Lower leg skin (tissue), 4 donors: ENCODE measurements around the gene PCSK5. TPM values are rescaled to one million over a fixed set of nuclear protein-coding genes. Genes with fewer than 3 reads are reported as not detected.

ENCODE experiments used
- DNase-seq, 2 donors: peaks; one replicate each; pipeline ENCODE4 v3.0.0-alpha.2; 2019; ENCODE audit warnings: low spot score in 2 of 2
- H3K4me3 ChIP-seq: fragments of 200-600 bp; sonication (generic); 2 replicates; pipeline ENCODE4 v1.5.1; 2017; ENCODE audit warnings: mild to moderate bottlenecking, low read depth; ENCODE audit not compliant: poor library complexity, severe bottlenecking
- POLR2A ChIP-seq, 2 donors: fragments of 450-650 bp; IDR thresholded peaks; one replicate each; pipeline ENCODE4 v1.6.1; 2016 to 2017; ENCODE audit warnings: antibody characterized with exemption in 2 of 2, mild to moderate bottlenecking in 1 of 2, moderate library complexity in 1 of 2
- WGBS, 2 donors: methylation state at CpG; one replicate each; pipeline ENCODE4 v1.1.5; 2018; 5-methylcytosine and 5-hydroxymethylcytosine counted together
- intact Hi-C: fragments of 100-400 bp; cut with DNase I; formaldehyde crosslinking; loops from one replicate; pipeline ENCODE4 v1.15.0; 2023; ENCODE audit warnings: low total_unique reads
- total RNA-seq, 4 donors: library from RNA; depleted of rRNA; stranded (reverse); fragments of >200 nt; gene quantifications; one replicate each; pipeline ENCODE4 v1.1.0, GENCODE V29; 2016
- TF ChIP-seq, protein P1 (sequence below), 3 donors: fragments of 450-650 bp; IDR thresholded peaks; one replicate each; pipeline ENCODE4 v1.5.1; 2016; ENCODE audit warnings: antibody characterized with exemption in 3 of 3, mild to moderate bottlenecking in 3 of 3, moderate library complexity in 2 of 3

Gene PCSK5
- total RNA-seq, 4 donors from 2014 or later, result 6.4 to 10.8 (median 9.7) TPM

- TF ChIP-seq POLR2A (IDR thresholded peaks at IDR 0.05), result no peak
- TF ChIP-seq, protein P1, sequence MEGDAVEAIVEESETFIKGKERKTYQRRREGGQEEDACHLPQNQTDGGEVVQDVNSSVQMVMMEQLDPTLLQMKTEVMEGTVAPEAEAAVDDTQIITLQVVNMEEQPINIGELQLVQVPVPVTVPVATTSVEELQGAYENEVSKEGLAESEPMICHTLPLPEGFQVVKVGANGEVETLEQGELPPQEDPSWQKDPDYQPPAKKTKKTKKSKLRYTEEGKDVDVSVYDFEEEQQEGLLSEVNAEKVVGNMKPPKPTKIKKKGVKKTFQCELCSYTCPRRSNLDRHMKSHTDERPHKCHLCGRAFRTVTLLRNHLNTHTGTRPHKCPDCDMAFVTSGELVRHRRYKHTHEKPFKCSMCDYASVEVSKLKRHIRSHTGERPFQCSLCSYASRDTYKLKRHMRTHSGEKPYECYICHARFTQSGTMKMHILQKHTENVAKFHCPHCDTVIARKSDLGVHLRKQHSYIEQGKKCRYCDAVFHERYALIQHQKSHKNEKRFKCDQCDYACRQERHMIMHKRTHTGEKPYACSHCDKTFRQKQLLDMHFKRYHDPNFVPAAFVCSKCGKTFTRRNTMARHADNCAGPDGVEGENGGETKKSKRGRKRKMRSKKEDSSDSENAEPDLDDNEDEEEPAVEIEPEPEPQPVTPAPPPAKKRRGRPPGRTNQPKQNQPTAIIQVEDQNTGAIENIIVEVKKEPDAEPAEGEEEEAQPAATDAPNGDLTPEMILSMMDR (IDR thresholded peaks at IDR 0.05), result no peak
- 95 to 96% methylated on average over 13 of the region's 13 CpGs for WGBS, 2 donors
- no peak for DNase-seq
- H3K4me3 ChIP-seq, result no peak overlapping the region
- intact Hi-C loops, result no loop called here
These were observed 506.1 kb downstream of the PCSK5 start for GRCh38 chr9:76396597-76396996.

DNA sequence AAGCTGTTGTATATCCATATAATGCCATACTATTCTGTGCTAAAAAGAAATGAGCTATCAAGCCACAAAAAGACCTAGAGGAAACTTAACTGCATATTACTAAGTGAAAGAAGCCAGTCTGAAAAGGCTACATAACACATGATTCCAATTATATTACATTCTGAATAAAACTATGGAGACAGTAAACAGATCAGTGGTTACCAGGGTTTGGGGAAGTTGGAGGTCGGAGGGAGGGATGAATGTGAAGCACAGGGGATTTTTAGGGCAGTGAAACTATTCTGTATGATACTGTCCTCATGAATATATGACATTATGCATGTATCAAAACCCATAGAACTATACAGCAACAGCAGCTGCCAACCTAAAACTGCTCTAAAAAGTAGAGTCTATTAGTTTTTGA is 509.4 kb downstream of the PCSK5 start:
- H3K4me3 ChIP-seq, result no peak overlapping the region
- intact Hi-C loops, result no loop called here
- WGBS, 2 donors, result 37 to 47% methylated on average over 1 of the region's 1 CpG
- no peak for DNase-seq
- TF ChIP-seq POLR2A (IDR thresholded peaks at IDR 0.05), result no peak
- TF ChIP-seq, protein P1 (IDR thresholded peaks at IDR 0.05), result no peak

GRCh38 chr9:76400534-76401096 is 510.1 kb downstream of the PCSK5 start:
- intact Hi-C loops, result no loop called here
- no peak overlapping the region for H3K4me3 ChIP-seq
- WGBS, 2 donors, result 10 to 29% methylated on average over 1 of the region's 1 CpG
- DNase-seq, result no peak
- TF ChIP-seq, protein P1 (IDR thresholded peaks at IDR 0.05), result no peak
- no peak for TF ChIP-seq POLR2A (IDR thresholded peaks at IDR 0.05)

DNA sequence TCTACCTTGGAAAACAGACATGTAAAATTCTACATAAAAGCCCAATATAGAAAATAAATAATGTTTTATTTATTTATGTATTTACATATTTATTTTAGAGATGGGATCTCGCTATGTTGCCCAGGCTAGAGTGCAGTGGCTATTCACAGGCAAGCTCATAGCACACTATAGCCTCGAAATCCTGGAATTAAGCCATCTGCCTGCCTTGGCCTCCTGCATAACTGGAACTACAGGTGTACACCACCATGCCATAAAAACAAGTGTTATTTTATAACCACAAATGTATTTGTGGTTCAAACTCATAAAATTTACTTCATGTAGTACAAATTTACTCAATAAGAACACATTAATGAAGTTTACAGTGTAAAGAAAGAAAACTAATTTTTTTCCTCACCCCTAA is 510.7 kb downstream of the PCSK5 start:
- H3K4me3 ChIP-seq, result no peak overlapping the region
- TF ChIP-seq POLR2A (IDR thresholded peaks at IDR 0.05), result no peak
- TF ChIP-seq, protein P1 (IDR thresholded peaks at IDR 0.05), result no peak
- 82 to 88% methylated on average over 2 of the region's 2 CpGs for WGBS, 2 donors
- no peak for DNase-seq
- intact Hi-C loops, result no loop called here

- intact Hi-C loops, result no loop called here
- no peak overlapping the region for H3K4me3 ChIP-seq
- 79 to 81% methylated on average over 3 of the region's 3 CpGs for WGBS, 2 donors
- no peak for TF ChIP-seq POLR2A (IDR thresholded peaks at IDR 0.05)
- TF ChIP-seq, protein P1 (IDR thresholded peaks at IDR 0.05), result no peak
- DNase-seq, result no peak
These were observed 511.3 kb downstream of the PCSK5 start for GRCh38 chr9:76401580-76402354.
